NCI-H128 (cell line): Measurements from ENCODE around the gene IFNA8.
"Not testable (repeated sequence)": the region's sequence is repeated elsewhere in the genome, so short reads cannot be mapped to it uniquely, and the experiment has no call there.

ENCODE experiments used
- DNase-seq: peaks from one replicate; lab custom pipeline; 2025; ENCODE audit not compliant: unreplicated experiment; lab: John Stamatoyannopoulos, UW

The IFNA8 gene

DNA sequence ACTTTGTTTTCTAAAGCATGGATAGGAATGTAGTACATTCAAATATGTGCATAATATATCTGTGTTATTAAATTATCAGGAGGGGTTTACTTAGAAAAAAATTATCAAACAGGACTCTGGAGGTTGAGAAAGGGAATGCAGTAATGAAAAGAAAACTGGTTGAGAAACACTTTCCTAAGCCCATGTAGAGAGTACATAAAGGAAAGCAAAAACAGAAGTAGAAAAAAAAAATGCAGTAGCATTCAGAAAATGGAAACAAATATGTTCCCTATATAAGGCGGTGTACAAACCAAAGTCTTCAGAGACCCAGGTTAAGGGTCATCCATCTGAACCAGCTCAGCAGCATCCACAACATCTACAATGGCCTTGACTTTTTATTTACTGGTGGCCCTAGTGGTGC, at the start of gene IFNA8:
TSS of gene IFNA8 (plus strand) at position 301 of the 400 bp plus-strand sequence. CDS start at position 361, 60 bp downstream.
- no peak for DNase-seq

DNA sequence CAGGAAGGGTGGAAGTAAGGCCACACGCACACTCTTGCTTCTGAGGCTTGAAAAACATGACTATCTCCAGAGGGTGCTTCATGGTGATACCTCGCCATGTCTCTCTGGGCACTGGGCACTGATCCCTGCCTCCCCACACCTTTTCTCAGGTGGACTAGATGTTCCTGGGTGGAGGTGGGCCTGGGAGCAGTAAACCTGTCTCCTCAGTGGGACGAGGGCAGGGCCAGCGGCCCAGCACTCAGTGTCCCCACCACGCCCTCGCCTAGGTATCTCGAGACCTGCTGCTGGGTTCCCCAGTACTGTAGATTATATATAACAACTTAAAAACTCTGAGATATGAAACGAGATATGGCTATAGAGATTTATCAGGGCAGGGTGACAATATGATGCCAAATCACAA, 46.6 kb upstream of the IFNA8 start:
- DNase-seq: no peak

DNA sequence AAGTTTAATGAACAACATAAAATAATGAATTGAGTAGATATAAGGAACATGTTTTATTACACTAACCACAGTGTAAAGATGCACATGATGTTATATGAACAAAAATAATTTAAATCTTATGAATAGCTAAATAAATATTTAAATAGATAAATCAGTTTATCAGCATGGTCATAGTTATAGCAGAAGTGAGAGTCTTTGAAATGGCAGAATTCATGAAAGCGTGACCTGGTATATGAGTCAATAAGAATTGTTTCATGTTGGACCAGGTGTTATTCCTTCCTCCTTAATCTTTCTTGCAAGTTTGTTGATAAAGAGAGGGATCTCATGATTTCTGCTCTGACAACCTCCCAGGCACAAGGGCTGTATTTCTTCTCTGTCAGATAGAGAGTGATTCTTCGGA, 41.7 kb upstream of the IFNA8 start:
- DNase-seq: not testable (repeated sequence)

DNA sequence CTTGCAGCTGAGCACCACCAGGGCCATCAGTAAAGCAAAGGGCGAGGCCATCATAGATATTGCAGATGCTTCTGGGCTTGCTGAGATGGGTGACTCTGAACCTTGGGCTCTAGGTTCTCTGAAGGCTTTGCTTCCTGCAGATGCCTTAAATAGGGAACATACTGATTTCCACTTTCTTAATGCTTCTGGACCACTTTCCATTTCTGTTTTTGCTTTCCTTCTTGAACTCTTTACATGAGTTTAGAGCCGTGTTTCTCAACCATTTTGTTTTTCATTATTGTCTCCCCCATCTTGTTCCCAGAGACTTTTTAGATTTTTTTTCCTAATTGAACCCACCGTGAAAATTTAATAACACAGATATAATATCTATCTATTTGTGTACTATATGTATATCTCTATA, 41.0 kb upstream of the IFNA8 start, which contains the start of gene IFNA13:
TSS of gene IFNA13 (minus strand) at position 101 of the 400 bp plus-strand sequence. CDS start at position 54, 47 bp downstream.
- DNase-seq: no peak

DNA sequence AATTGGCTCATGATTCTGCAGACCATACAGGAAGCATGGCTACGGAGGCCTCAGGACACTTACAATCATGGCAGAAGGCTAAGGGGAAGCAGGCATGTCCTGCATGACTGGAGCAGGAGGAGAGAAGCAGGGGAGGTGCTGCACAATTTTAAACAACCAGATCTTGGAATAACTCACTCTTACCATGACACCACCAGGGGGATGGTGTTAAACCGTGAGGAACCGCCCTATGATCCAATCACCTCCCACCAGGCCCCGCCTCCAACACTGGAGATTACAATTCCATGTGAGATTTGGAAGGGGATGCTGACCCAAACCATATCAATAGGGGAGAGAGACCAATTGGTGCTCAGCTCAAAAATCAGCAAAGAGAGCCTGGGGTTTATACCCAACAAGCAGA, 37.5 kb upstream of the IFNA8 start:
- DNase-seq: not testable (repeated sequence)

DNA sequence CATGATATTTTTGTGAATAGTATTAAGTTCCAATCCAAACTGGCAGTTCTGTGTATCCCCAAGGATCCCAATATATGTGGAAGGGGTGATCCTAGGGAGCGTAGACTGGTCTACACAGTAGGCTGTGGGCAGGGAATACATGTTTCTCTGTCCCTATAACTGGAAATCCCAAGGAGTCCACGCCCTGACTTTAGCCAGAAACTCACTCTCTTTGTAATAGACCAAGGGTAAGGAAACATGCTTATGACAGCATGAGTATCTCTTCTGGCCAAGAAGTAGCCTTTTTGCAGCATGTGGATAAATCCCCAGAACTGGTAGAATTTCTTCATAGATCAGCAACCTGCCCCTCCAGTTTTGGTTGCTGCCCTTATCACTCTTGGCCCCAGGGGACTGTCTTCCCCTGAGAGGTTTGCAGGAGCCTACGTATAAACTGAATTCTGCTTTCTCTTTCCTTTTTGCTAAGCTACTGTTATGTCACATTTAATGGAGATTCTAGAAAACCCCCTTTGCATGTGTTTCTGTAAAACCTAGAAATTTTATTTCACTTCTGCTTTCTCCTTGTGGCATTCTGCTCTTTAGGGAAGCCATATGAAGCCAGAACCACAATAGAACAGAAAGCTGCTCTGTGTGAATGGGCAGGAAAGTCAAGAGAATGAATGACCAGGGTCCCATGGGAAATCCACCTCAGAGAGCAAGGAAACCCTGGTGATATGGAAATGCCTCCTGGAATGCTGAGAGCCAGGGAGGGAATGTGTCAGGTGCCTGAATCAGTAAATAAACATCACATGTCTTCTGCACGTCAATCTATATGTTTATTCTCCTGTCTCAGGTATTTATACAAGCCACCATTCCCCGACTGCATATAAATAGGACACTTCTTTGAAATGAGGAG, 27.2 kb upstream of the IFNA8 start:
- DNase-seq: no peak

DNA sequence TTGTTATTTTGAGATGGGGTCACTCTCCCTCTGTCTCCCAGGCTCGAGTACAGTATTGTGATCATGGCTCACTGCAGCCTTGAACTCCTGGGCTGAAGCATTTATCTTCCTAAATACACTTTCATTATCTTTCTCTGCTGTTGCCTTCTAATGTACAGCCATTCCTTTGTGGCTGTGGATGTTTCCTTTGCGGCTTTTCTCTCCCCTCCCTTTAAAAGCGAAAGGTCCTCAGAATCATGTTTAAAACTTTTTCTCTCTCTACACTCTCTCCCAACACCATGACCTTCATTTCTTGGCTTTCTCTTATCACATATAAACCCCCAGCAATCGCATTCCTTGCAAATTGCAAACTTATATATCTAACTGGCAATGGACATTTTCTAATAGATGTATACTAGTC, 25.3 kb upstream of the IFNA8 start:
- no peak for DNase-seq

DNA sequence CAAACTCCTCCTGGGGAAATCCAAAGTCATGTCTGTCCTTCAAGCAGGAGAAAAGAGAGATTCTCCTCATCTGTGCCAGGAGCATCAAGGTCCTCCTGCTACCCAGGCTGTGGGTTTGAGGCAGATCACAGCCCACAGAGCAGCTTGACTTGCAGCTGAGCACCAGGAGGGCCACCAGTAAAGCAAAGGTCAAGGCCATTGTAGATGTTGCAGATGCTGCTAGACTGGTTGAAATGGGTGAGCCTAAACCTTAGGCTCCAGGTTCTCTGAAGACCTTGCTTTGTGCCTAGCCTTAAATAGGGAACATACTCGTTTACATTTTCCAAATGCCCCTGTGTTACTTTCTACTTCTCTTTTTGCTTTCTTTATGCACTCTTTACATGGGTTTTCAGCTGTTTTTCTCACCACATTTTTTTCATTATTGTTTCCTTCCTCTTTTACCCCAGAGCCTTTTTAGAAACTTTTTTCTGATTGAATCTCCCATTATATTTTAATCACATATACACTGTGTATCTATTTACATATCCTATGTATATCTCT, 23.7 kb upstream of the IFNA8 start, which contains the start of gene IFNA2:
TSS of gene IFNA2 (minus strand) at position 268 of the 540 bp plus-strand sequence. CDS start at position 199, 69 bp downstream.
- DNase-seq: no peak

DNA sequence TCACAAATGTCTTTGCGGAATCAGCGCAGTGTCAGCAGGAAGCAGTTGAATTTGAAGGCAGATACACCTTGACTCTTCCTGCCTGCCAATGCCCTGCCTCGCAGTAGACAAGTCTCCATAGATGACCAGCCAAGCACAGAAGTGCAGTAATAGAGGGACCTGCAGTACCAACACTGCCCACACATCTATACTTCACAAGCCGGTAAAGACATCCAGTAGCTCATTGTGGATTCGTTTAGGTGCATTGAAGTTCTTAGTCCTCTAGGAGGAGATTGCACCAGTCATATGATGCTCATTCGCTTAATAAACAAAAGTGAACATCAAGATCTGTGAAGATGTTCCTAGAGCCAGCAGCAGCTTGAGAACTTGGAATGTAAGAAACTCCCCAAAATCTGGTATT, 16.6 kb upstream of the IFNA8 start:
- no peak for DNase-seq

DNA sequence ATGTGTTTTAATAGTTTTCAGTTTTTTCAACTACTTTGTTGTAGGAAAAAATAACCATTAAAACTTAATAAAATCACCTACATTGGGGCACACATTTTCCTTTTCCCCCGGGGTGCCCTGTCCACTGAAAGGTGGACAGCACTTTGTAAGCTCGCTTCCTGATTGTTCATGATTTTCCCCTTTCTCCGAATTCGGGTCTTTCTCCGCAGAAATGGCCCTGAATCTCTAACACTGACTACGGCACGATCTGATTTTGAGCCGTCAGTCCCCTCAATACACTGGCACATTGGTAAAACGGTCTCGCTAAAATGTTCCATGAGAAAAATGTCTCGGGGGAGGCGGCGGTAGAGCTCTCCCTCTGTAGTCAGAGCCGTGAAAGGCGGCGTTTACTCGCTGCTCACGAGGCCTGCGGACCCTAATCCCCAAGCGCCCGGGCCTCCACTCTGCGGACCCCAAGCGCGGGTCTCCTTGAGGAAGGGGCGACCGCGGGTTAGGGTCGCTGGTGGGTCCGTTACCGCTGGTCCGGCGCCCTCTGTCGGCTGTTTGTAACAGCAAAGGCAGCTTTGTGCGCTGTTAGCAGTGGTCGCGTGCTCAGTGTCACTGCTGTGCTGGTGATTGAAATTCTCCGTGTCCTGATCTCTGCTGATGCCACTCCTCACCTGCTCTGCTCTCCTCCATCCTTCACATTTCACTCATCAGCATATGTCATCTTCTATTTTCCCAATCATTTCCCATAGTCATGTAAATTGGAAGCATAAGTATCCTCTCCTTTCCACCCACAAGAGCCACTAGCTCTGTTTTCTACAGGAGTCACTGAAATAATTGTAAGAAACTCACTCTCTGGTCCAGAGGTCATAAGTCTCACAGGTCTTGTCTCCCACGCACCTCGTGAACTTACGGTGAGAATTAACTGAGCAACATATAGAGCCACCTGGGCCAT, 12.9 kb upstream of the IFNA8 start:
- no peak for DNase-seq

DNA sequence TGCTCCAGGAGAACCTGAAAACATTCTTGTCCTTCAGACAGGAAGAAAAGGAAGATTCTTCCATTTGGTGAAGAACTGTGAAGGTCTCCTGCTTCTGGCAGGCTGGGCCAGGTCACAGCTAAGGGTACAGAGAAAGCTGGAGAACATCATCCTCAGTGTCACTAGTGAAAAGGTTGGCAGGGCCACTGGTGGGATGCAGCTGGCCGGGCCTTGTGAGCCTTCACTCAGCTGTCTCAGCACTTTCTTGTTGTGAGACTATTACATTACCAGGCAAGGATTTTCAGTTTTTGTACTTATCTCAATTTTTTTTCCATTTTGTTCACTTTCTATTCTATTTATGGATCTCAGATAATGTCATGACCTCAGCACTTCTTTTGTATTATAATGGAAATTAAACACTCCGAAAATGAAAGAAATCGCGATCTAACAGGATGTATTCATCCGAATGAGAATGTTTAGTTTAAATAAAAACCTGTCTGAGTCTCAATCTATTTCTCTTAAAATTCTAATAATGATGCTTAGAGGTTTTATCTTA, 9.9 kb upstream of the IFNA8 start:
- DNase-seq: no peak

DNA sequence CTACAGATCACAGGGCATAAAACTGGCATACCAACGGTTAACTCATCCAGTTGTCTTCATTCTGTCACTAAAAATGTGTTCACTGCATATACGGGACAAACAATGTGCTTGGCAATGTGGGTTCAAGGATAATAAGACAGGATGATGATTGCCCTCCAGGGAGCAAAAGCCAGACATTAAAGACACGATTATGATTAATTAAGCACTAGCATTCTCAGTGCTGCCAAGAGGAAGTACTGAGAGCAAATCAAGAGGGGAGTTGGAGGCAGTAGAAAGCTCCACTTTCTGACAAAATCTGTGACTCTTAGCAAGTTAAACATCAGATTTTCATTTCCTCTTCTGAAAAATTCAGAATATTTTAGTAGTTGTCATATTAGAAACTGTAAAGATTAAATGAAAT, 9.0 kb upstream of the IFNA8 start:
- DNase-seq: no peak

DNA sequence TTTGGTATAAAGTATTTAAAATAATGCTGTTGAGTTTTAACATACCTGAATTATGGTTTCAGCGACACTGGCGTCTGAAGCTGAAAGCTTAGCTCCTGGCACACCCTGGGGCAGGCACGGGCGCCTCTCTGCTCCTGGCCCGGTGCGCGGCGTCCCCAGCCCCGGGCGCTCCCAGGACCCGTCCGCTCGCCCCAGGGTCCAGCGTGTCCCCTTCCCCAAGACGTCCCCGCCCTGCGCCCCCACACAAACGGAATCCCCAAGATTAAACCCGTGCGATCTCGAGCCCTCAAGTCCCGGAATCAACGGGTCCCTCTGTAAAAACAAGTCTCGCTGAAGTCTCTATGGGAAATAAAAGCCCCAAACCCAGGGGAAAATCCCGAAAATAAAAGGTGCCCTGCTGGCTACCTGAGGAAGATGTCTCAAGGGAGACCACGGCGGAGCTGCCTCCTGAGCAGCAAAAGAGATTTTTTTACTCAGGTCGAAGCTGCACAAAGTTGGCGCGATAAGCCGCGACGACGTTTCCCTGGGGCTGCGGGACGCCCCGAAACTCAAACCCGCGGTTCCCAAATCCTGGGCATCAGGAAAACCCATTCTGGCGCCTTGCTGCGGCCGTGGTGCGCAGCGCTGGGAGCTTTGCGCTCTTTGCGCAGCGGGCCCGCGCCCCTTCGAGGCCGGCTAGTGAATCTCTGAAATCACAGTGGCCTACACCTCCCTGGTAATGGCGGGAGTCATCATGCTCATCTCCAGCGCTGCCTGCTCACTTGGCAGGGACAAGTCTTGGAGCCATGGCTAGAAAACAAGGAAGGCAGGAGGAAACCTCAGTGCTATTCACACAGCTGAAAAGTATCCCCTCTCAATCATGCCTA, 6.3 kb upstream of the IFNA8 start:
- DNase-seq: no peak

DNA sequence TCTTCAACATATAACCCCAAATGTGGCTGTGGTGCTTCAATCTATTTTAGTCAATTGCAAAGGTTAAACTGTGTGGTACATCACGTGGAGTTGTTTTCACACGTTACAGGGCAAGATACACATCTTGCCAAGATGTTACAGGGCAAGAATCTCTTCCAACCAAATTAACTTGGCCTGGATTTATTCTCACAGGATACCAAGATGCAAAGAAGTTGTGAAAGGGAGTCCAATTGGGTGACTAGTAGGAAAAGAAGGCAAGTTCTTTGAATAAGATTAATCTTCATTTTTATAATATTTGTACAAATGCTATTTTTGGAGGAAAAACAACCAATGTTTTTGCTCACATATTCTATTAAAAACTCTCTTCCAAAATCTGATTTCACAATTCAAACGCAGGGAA, 4.8 kb upstream of the IFNA8 start:
- DNase-seq: no peak

DNA sequence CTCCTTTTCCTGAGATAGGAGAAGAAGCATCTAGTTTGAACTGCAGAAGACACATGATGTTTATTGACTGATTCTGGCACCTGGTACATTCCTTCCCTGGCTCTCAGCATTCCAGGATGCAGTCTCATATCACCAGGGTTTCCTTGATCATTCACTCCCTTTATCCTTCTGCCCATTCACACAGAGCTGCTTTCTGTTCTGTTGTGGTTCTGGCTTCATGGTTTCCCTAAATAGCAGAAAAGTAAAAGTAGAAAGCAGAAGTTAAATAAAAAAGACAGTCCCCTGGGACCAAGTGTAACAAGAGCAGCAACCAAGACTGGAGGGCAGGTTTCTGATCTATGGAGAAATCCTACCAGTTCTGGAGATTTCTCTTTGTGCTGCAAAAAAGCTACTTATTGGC, 3.2 kb downstream of the IFNA8 start:
- no peak for DNase-seq

DNA sequence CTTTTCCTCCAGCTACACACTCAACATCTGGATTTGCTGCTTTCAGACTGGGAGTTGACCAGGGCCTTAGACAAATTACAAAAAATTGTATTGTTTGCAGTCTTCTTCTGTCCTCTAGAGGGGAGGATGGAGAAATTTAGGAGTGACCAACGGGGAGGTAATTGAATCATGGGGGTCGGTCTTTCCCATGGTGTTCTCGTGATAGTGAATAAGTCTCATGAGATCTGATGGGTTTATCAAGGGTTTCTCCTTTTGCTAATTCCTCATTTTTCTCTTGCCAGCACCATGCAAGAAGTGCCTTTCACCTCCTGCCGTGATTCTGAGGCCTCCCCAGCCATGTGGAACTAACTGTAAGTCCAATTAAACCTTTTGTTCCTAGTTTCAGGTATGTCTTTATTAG, 4.2 kb downstream of the IFNA8 start:
- no peak for DNase-seq

DNA sequence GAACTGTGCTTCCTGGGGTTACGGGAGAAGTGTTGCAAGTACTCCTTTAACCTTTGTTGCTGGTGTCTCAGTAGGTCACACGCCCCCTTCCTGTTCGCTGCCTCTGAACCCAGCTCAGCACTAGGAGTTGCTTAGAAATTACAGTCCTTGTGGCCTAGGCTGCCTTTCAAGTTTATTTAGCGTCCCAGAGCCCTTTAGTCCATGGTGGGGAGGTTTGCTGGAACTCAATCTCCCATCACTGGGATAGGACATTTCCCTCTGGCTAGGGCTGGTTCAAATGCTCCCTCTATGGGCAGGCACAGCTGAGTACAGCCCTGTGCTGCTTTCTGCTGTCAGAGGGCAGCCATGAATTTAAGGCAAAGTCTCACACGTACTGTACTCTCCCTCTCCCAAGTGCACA, 4.7 kb downstream of the IFNA8 start:
- DNase-seq: no peak

DNA sequence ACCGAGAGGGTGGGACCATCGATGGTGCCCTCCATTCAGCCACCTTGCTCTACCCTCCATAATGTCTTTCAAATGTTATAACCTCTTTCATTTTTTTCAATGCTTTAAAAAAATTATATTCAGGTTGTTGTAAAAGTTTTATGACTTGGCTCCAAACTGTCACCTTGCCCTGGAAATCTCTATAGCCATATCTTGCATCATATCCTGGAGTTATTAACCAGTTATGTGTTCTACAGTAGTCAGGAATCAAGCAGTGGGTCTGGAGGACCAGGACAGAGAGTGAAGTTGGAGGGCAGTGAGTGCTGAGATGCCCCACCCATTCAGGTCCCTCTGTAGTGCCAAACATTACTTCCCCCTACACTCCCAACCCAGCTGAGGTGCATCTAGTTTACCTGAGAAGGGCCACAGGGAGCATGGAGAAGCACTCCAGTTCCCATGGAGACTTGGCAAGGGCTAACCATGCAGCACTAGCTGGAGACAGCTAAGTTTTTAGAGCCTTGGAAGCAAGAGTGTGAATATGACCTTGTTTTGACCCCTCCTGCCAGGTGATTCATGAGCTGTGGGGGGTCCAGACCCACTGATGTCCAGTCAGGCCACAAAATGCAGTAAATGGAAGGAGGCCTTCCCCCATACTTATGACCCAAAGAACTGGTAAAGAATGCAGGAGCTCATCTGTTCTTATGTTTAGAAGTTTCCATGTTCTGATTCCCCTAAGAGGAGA, 5.5 kb downstream of the IFNA8 start:
- no peak for DNase-seq

DNA sequence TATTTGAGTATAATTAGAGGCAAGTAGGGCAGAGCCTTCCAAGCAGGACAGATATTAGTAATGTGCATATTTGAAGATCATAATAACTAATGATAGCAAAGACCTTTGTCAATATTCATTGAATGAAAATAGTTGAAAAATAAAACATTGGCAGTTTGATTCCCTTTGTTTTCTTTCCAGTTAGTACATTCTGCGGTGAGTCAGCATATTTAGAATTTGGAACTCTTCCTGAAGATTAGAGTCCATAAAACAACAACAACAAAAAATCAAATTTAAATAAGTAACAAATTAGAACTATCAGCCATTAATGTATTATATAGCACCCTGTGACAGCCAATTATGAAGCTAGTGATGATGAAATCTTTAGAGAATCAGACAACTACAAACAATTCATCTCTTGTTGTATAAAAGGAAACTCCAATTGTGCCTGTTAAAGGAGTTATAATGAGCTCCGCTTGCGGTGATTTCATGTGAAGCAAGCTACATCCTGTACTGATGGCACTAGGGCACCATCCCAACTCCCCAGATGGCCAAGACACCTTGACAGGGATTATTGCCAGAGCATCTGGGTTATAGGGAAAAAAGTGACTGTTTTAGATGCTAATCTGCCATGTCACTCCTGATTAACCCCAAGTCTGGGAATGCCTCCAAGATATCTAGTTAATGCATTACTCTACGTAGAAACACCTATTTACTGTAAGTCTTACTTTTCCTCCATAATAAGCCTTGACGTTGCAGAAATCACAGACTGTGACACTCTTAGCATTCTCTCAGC, 6.8 kb downstream of the IFNA8 start:
- DNase-seq: no peak
